Measurements from ENCODE around the gene SCG5. TPM values are rescaled to one million over a fixed set of nuclear protein-coding genes. Genes with fewer than 3 reads are reported as not detected.

The SCG5 gene
- total RNA-seq, 2 donors from 2014 or later, result 4.9 to 9.5 TPM

GRCh38 chr15:32683906-32684584 lies 42.5 kb downstream of the SCG5 start:
- no peak for DNase-seq
- ATAC-seq, result no peak
- intact Hi-C loops (cut with DNase I, micrococcal nuclease), result no loop called here

GRCh38 chr15:32685576-32685975 lies 44.1 kb downstream of the SCG5 start:
- ATAC-seq (no peak), DNase-seq (no peak)
- intact Hi-C loops (cut with DNase I, micrococcal nuclease), result no loop called here

DNA sequence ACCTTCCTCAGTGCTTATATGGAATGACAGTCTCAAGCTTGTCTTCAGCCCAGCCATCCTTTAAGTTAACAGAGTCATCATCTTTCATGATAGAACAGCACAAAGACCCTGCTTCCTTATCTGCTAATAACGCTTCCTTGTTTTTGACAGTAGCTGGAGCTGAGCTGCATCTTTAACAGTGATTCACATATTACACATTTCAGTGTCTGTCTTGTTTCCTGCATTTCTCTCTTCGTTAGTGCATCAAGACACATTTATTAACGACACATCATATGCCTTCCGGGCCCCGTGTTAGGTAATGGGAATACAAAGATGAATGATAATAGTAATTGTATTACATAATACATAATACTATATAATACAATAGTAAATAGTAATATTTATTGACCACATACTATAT lies 46.0 kb downstream of the SCG5 start:
- ATAC-seq, result no peak
- no peak for DNase-seq
- intact Hi-C loops (cut with DNase I, micrococcal nuclease), result no loop called here

DNA sequence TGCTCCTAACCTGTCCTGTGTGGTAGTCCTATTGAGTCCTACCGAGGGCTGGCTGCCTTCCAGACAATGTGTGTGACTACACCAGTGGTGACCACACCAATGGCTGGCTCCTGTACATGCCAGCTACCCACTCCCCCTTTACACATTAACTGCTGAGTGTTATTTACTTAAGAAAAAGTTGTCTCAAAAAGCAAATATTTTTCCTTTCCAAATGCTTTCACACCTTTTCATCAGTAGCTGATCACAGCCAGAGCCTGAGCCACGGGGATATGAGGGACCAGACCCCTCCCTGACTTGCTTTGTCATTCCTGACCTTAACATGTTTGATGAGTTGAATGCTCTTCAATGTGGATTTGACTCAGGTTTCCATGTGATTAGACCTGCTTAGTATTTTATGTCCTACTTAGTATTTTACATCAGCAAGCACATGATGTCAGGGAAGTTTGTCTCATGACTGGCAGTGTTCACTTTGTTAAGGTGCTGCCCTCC lies 46.7 kb downstream of the SCG5 start:
- ATAC-seq (peak; percentile 60), DNase-seq (peak in 1 of 2 donors; percentile 42)

DNA sequence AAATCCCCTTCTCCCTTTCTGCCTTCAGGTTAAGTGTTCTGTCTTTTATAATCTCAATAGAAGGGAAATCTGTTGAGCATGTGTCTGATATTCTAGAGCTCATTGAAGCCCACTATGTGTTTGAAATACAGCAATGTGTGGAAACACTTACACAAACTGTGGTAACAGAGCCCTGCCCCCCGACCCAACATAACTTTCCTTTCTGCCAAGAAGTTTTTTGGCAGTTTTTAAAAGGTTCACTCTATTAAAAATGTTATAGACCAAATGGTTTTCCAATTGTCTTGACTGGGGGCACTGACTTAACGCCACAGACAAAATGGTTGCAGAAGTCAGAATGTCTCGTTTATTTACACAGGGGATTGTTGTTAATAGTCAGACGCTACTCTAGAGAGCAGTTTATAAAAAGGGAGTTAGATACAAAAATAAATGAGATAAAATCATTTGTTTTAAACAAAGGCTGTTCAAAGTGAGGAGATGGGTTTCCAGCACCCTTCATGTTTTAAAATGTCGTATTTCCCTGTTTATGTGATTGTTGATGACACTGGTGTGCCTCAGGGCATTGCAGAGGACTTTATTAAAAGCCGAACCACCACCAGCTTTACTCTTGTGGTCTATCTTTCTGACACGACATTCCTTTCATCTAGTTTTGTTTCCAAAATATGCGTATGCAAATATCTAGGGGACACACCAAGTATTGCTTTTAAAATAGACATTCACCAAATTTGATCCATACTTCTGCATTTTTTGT lies 49.6 kb downstream of the SCG5 start:
- intact Hi-C loops (cut with DNase I, micrococcal nuclease), result no loop called here
- no peak for ATAC-seq
- no peak for DNase-seq

More for the DNA sequence above, 46.7 kb downstream of the SCG5 start:
- intact Hi-C loops (cut with DNase I, micrococcal nuclease), result no loop called here

GRCh38 chr15:32691689-32692038 lies 50.2 kb downstream of the SCG5 start:
- DNase-seq (no peak), ATAC-seq (no peak)
- intact Hi-C loops (cut with DNase I, micrococcal nuclease), result no loop called here

DNA sequence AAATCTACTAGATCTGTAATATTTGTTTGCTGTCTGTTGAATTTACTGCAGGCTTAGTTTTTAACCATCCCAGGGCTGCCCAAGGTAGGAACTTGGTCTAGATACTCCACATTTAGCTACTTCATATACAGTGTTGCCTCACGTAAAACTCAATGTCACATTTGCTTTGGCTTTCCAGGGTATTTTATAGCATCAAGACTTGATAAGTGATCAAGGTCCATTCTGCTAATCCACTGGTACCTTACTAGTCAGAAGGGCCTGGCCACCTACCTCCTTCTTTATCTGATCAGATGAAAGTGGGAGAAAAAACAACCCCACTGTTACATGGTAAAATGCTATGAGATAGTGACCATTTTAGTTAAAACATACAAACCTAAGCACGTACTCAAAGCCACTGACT lies 50.8 kb downstream of the SCG5 start:
- peak; percentile 56 for ATAC-seq
- no peak for DNase-seq
- intact Hi-C loops (cut with DNase I, micrococcal nuclease), result no loop called here

DNA sequence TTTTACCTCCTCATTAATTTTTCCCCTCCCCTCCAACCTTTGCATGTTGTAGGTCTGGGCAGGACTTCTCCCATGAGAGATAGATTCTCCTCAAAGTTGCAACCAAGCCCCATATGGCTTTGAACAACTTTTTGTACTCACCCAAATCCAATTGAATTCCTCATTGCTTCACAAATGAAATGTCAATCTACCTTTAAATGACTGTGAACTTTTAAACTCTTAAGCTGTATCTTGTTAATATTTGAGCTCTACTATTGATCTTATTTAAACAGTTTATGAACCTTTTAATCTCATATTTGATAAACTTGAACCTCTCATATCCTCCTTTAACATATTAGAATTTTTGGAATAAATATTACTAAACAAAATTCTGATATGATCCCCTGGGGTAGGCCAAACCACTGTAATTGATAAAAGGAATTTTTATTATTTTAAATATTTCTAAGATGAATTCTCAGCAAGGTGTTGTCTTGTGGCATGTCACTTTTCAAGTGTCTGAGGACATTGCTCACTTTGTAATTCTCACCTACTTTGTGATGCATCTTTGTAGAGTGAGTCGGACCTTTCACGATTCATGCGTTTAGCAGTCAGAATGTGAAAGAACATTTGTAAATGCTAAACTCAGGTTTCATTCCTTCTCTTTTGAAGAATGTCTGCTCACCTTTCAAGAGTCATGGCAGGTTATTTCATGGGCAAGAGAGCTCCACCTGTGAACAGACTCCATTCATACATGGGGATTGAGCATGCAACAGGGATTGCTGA lies 52.9 kb downstream of the SCG5 start:
- no peak for ATAC-seq
- no peak for DNase-seq
- intact Hi-C loops (cut with DNase I, micrococcal nuclease), result no loop called here

GRCh38 chr15:32698773-32699390 lies 57.4 kb downstream of the SCG5 start:
- ATAC-seq, result no peak
- intact Hi-C loops (cut with DNase I, micrococcal nuclease), result no loop called here
- DNase-seq, result no peak

- peak; percentile 57 to 67 for DNase-seq
- intact Hi-C loops (cut with DNase I, micrococcal nuclease), result no loop called here
- peak; percentile 90 for ATAC-seq
These were observed 59.1 kb downstream of the SCG5 start for GRCh38 chr15:32700501-32701150.

DNA sequence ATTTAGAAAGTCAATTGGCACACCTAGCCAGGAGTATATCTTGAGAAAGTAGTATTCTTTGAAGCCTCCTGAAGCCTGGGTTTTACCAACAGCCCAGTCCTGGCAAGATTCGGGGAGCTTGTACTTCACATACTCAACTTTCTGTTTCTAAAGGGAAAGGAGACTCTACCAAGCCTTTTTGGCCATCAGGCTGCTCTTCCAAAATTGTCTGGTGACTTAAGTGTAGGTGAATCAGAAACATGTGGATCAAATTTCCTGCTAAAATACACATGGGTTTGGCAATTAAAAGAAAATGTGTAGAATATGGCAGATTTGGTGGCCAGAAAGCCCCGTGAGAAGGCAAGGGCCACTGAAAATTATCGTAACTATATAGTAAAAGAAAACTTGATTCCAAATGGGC lies 60.4 kb downstream of the SCG5 start:
- intact Hi-C loops (cut with DNase I, micrococcal nuclease), result no loop called here
- no peak for ATAC-seq

DNA sequence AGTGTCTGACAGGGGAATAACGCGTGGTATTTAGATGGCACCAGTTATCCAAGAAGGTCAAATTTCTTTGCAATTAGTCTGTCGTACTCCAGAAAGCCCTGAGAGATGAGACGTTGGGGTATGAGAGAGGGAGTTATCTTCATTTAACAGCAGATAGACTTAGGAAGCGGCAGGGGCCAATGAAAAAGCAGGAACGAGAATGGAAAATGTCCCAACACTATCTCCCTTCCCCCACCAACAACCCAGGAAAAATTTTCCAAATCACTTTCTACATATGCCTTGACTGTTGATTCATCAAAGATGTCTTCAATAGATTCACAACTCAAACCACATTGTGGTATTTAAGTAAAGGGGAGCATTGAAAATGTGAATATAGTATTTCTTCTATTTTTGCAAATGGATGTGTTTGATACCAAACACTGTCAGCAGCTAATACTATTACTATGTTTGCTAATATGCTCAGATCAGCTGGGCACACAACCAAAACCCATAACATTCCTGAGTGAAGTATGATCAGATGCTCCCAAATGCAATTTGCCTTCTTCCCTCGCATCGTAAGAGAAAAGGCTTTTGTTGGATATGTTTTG lies 63.0 kb downstream of the SCG5 start:
- ATAC-seq (no peak), DNase-seq (no peak)
- intact Hi-C loops (cut with DNase I, micrococcal nuclease), result no loop called here

More for the DNA sequence above, 60.4 kb downstream of the SCG5 start:
- no peak for DNase-seq

- intact Hi-C loops (cut with DNase I, micrococcal nuclease), result no loop called here
- DNase-seq (no peak), ATAC-seq (no peak)
These were observed 63.9 kb downstream of the SCG5 start for GRCh38 chr15:32705446-32705845.

GRCh38 chr15:32706704-32707103 lies 65.2 kb downstream of the SCG5 start:
- no peak for ATAC-seq
- DNase-seq, result no peak
- intact Hi-C loops (cut with DNase I, micrococcal nuclease), result no loop called here

GRCh38 chr15:32707436-32707835 lies 65.9 kb downstream of the SCG5 start:
- no peak for ATAC-seq
- intact Hi-C loops (cut with DNase I, micrococcal nuclease), result no loop called here
- DNase-seq, result no peak

GRCh38 chr15:32709295-32710033 lies 68.0 kb downstream of the SCG5 start:
- peak; percentile 92 for ATAC-seq
- no peak for DNase-seq
- intact Hi-C loops (cut with DNase I, micrococcal nuclease), result no loop called here

- intact Hi-C loops (cut with DNase I, micrococcal nuclease), result no loop called here
- no peak for ATAC-seq
These were observed 73.8 kb downstream of the SCG5 start for GRCh38 chr15:32715276-32715675.

More at GRCh38 chr15:32715276-32715675, 73.8 kb downstream of the SCG5 start:
- no peak for DNase-seq
